Activated CD4-positive, alpha-beta memory T cell treated with anti-CD3 and anti-CD28 coated beads, Interleukin-2, amount 10 ng/mL, durations not matched to agents 7 days and 5 days (primary cell): ENCODE measurements around the gene PHLDA3. TPM values are rescaled to one million over a fixed set of nuclear protein-coding genes. Genes with fewer than 3 reads are reported as not detected.

Experiments
- CTCF ChIA-PET: fragments of 350-600 bp; sonication (Branson Sonifier 250); formaldehyde crosslinking; loops from one replicate; lab custom pipeline; 2021; ENCODE audit warnings: antibody characterized with exemption, inconsistent platforms; lab: Charles Lee
- POLR2A ChIA-PET: fragments of 350-600 bp; sonication (Branson Sonifier 250); formaldehyde crosslinking; loops from one replicate; lab custom pipeline; 2021; ENCODE audit warnings: antibody characterized with exemption; lab: Charles Lee
- DNase-seq: peaks from one replicate; pipeline ENCODE4 v3.0.0-alpha.2; 2020
- H3K27ac Mint-ChIP-seq: one replicate; pipeline ENCODE4 v1.8.0; 2021; ENCODE audit warnings: mild to moderate bottlenecking, mixed read lengths
- H3K27me3 Mint-ChIP-seq: one replicate; pipeline ENCODE4 v1.8.0; 2021; ENCODE audit warnings: mixed read lengths
- H3K36me3 Mint-ChIP-seq: one replicate; pipeline ENCODE4 v1.8.0; 2021; ENCODE audit warnings: low read depth, mixed read lengths
- H3K4me1 Mint-ChIP-seq: one replicate; pipeline ENCODE4 v1.8.0; 2021; ENCODE audit warnings: mixed read lengths
- H3K4me3 Mint-ChIP-seq: one replicate; pipeline ENCODE4 v1.8.0; 2021; ENCODE audit warnings: mild to moderate bottlenecking, mixed read lengths
- H3K9me3 Mint-ChIP-seq: one replicate; pipeline ENCODE4 v1.8.0; 2021; ENCODE audit warnings: mixed read lengths
- total RNA-seq, 2 experiments: library from RNA; stranded (reverse); gene quantifications; one replicate each; pipeline ENCODE4 v1.2.3, GENCODE V29; 2021

PHLDA3 gene
- total RNA-seq, 2 experiments from 2014 or later: 9.0 to 11.4 TPM

GRCh38 chr1:201436393-201436792 lies 32.6 kb downstream of the PHLDA3 start:
- peaks cover 34% of the 10 kb centered on the region for H3K27me3 Mint-ChIP-seq
- no peaks in the 10 kb centered on the region for H3K36me3 Mint-ChIP-seq
- no peak overlapping the region for H3K4me3 Mint-ChIP-seq
- ChIA-PET POLR2A (no interaction called here), CTCF (interaction anchor here (0.9 to 2.5 kb wide), 8 partner anchors 12 to 79 kb away, joined by 3 to 36 read pairs (median 10); partner anchors contain the start of gene PHLDA3)
- H3K9me3 Mint-ChIP-seq: no peaks in the 10 kb centered on the region
- DNase-seq: no peak
- H3K4me1 Mint-ChIP-seq: peaks cover 4% of the 10 kb centered on the region
- H3K27ac Mint-ChIP-seq: no peak overlapping the region

- ChIA-PET POLR2A (no interaction called here), CTCF (interaction anchor here (1.6 to 2.6 kb wide), 3 partner anchors 13 to 78 kb away, joined by 9 to 36 read pairs (median 18); no protein-coding TSS in a partner anchor)
- peaks cover 30% of the 10 kb centered on the region for H3K27me3 Mint-ChIP-seq
- no peak overlapping the region for H3K27ac Mint-ChIP-seq
- DNase-seq: no peak
- peaks cover 4% of the 10 kb centered on the region for H3K4me1 Mint-ChIP-seq
- H3K4me3 Mint-ChIP-seq: no peak overlapping the region
- no peaks in the 10 kb centered on the region for H3K9me3 Mint-ChIP-seq
- no peaks in the 10 kb centered on the region for H3K36me3 Mint-ChIP-seq
These were observed 34.7 kb downstream of the PHLDA3 start for GRCh38 chr1:201434266-201434665.

- H3K27me3 Mint-ChIP-seq: peaks cover 31% of the 10 kb centered on the region
- no peak overlapping the region for H3K4me3 Mint-ChIP-seq
- no peak overlapping the region for H3K27ac Mint-ChIP-seq
- ChIA-PET POLR2A (no interaction called here), CTCF (interaction anchor here (1.3 to 2.6 kb wide), 4 partner anchors 14 to 97 kb away, joined by 3 to 18 read pairs (median 8); no protein-coding TSS in a partner anchor)
- no peak for DNase-seq
- no peaks in the 10 kb centered on the region for H3K36me3 Mint-ChIP-seq
- H3K4me1 Mint-ChIP-seq: peaks cover 4% of the 10 kb centered on the region
- H3K9me3 Mint-ChIP-seq: no peaks in the 10 kb centered on the region
These were observed 35.4 kb downstream of the PHLDA3 start for GRCh38 chr1:201433609-201434008.

- CTCF ChIA-PET: interaction anchor here (1.6 kb wide), 1 partner anchor 51 kb away, joined by 4 read pairs; no protein-coding TSS in a partner anchor
- Mint-ChIP-seq H3K4me1 (peaks cover 2% of the 10 kb centered on the region), H3K27ac (no peak overlapping the region), H3K27me3 (peaks cover 14% of the 10 kb centered on the region), H3K4me3 (no peak overlapping the region), H3K36me3 (no peaks in the 10 kb centered on the region), H3K9me3 (no peaks in the 10 kb centered on the region)
- POLR2A ChIA-PET: no interaction called here
- DNase-seq: no peak
These were observed 38.2 kb downstream of the PHLDA3 start for GRCh38 chr1:201430776-201431175.

GRCh38 chr1:201429736-201430501 lies 39.1 kb downstream of the PHLDA3 start:
- ChIA-PET CTCF (interaction anchor here (1.6 kb wide), 1 partner anchor 52 kb away, joined by 4 read pairs; no protein-coding TSS in a partner anchor), POLR2A (no interaction called here)
- H3K4me1 Mint-ChIP-seq: no peaks in the 10 kb centered on the region
- no peak overlapping the region for H3K27ac Mint-ChIP-seq
- peaks cover 11% of the 10 kb centered on the region for H3K27me3 Mint-ChIP-seq
- no peak for DNase-seq
- no peaks in the 10 kb centered on the region for H3K9me3 Mint-ChIP-seq
- no peak overlapping the region for H3K4me3 Mint-ChIP-seq
- H3K36me3 Mint-ChIP-seq: no peaks in the 10 kb centered on the region

GRCh38 chr1:201427963-201428362 lies 41.0 kb downstream of the PHLDA3 start:
- Mint-ChIP-seq H3K27me3 (peaks cover 11% of the 10 kb centered on the region), H3K9me3 (no peaks in the 10 kb centered on the region), H3K4me1 (no peaks in the 10 kb centered on the region), H3K4me3 (no peak overlapping the region), H3K36me3 (no peaks in the 10 kb centered on the region), H3K27ac (no peak overlapping the region)
- CTCF ChIA-PET: no interaction called here
- POLR2A ChIA-PET: no interaction called here
- no peak for DNase-seq

GRCh38 chr1:201426479-201427310 lies 42.3 kb downstream of the PHLDA3 start:
- Mint-ChIP-seq H3K9me3 (no peaks in the 10 kb centered on the region), H3K4me1 (no peaks in the 10 kb centered on the region), H3K27me3 (peaks cover 11% of the 10 kb centered on the region), H3K27ac (no peak overlapping the region), H3K36me3 (no peaks in the 10 kb centered on the region), H3K4me3 (no peak overlapping the region)
- DNase-seq: no peak
- CTCF ChIA-PET: interaction anchor here (1.6 kb wide), 1 partner anchor 9 kb away, joined by 3 read pairs; no protein-coding TSS in a partner anchor
- POLR2A ChIA-PET: no interaction called here

GRCh38 chr1:201424146-201424545 lies 44.8 kb downstream of the PHLDA3 start:
- no peaks in the 10 kb centered on the region for H3K4me1 Mint-ChIP-seq
- no peak overlapping the region for H3K27ac Mint-ChIP-seq
- H3K9me3 Mint-ChIP-seq: no peaks in the 10 kb centered on the region
- ChIA-PET CTCF (interaction anchor here (1.1 kb wide), 1 partner anchor 11 kb away, joined by 3 read pairs; no protein-coding TSS in a partner anchor), POLR2A (no interaction called here)
- H3K4me3 Mint-ChIP-seq: no peak overlapping the region
- no peaks in the 10 kb centered on the region for H3K36me3 Mint-ChIP-seq
- peaks cover 5% of the 10 kb centered on the region for H3K27me3 Mint-ChIP-seq
- DNase-seq: no peak

- Mint-ChIP-seq H3K4me3 (no peak overlapping the region), H3K27me3 (peaks cover 5% of the 10 kb centered on the region), H3K9me3 (no peaks in the 10 kb centered on the region), H3K27ac (no peak overlapping the region), H3K36me3 (no peaks in the 10 kb centered on the region), H3K4me1 (no peaks in the 10 kb centered on the region)
- POLR2A ChIA-PET: no interaction called here
- CTCF ChIA-PET: interaction anchor here (1.1 kb wide), 1 partner anchor 12 kb away, joined by 3 read pairs; no protein-coding TSS in a partner anchor
- no peak for DNase-seq
These were observed 45.3 kb downstream of the PHLDA3 start for GRCh38 chr1:201423655-201424054.

GRCh38 chr1:201422436-201423030 lies 46.5 kb downstream of the PHLDA3 start:
- ChIA-PET CTCF (no interaction called here), POLR2A (no interaction called here)
- no peaks in the 10 kb centered on the region for H3K9me3 Mint-ChIP-seq

GRCh38 chr1:201422026-201422425 lies 47.0 kb downstream of the PHLDA3 start:
- ChIA-PET CTCF (interaction anchor here (0.7 kb wide), 1 partner anchor 13 kb away, joined by 3 read pairs; no protein-coding TSS in a partner anchor), POLR2A (no interaction called here)
- Mint-ChIP-seq H3K27me3 (peaks cover 14% of the 10 kb centered on the region), H3K4me1 (no peaks in the 10 kb centered on the region), H3K4me3 (no peak overlapping the region), H3K36me3 (no peaks in the 10 kb centered on the region), H3K27ac (no peak overlapping the region), H3K9me3 (no peaks in the 10 kb centered on the region)
- DNase-seq: no peak

More at GRCh38 chr1:201422436-201423030, 46.5 kb downstream of the PHLDA3 start:
- DNase-seq: no peak
- H3K36me3 Mint-ChIP-seq: no peaks in the 10 kb centered on the region
- H3K4me1 Mint-ChIP-seq: no peaks in the 10 kb centered on the region
- H3K4me3 Mint-ChIP-seq: no peak overlapping the region
- H3K27ac Mint-ChIP-seq: no peak overlapping the region
- peaks cover 9% of the 10 kb centered on the region for H3K27me3 Mint-ChIP-seq

- H3K4me1 Mint-ChIP-seq: no peaks in the 10 kb centered on the region
- ChIA-PET CTCF (no interaction called here), POLR2A (no interaction called here)
- no peaks in the 10 kb centered on the region for H3K9me3 Mint-ChIP-seq
- no peak for DNase-seq
- no peak overlapping the region for H3K4me3 Mint-ChIP-seq
- peaks cover 21% of the 10 kb centered on the region for H3K27me3 Mint-ChIP-seq
- no peaks in the 10 kb centered on the region for H3K36me3 Mint-ChIP-seq
- H3K27ac Mint-ChIP-seq: no peak overlapping the region
These were observed 47.9 kb downstream of the PHLDA3 start for GRCh38 chr1:201421041-201421440.
